HG02885 (cell line): ENCODE data around the gene ABHD15.
A peak's percentile ranks its signal among the peaks of the same experiment; 100 is the strongest.

Experiments used
- ATAC-seq: cut with Tn5 transposase; IDR thresholded peaks from one replicate; pipeline ENCODE4 v1.9.1; 2021; ENCODE audit warnings: mild to moderate bottlenecking; ENCODE audit not compliant: unreplicated experiment, poor library complexity

The ABHD15 gene

GRCh38 chr17:29583324-29584248 lies 16.7 kb upstream of the ABHD15 start:
- no peak for ATAC-seq

GRCh38 chr17:29582772-29583171 lies 15.9 kb upstream of the ABHD15 start:
- no peak for ATAC-seq

GRCh38 chr17:29582254-29582765 lies 15.5 kb upstream of the ABHD15 start:
- ATAC-seq, result no peak

GRCh38 chr17:29581583-29582253 lies 14.9 kb upstream of the ABHD15 start:
- ATAC-seq, result no peak

- peak; percentile 80 for ATAC-seq
Observed at GRCh38 chr17:29579866-29580771, 13.3 kb upstream of the ABHD15 start.

- no peak for ATAC-seq
Observed at GRCh38 chr17:29578626-29579485, 12.0 kb upstream of the ABHD15 start.

- no peak for ATAC-seq
Observed at GRCh38 chr17:29577385-29578211, 10.8 kb upstream of the ABHD15 start.

- no peak for ATAC-seq
Observed at GRCh38 chr17:29577001-29577370, 10.1 kb upstream of the ABHD15 start.

GRCh38 chr17:29576214-29577000 lies 9.6 kb upstream of the ABHD15 start:
- no peak for ATAC-seq

- ATAC-seq, result no peak
Observed at GRCh38 chr17:29575511-29576213, 8.8 kb upstream of the ABHD15 start.

GRCh38 chr17:29574732-29575510 lies 8.1 kb upstream of the ABHD15 start:
- ATAC-seq, result no peak

- ATAC-seq, result no peak
Observed at GRCh38 chr17:29573871-29574731, 7.3 kb upstream of the ABHD15 start.

GRCh38 chr17:29573558-29573869 lies 6.7 kb upstream of the ABHD15 start:
- ATAC-seq, result no peak

- ATAC-seq, result peak; percentile 41
Observed at GRCh38 chr17:29572691-29573557, 6.1 kb upstream of the ABHD15 start.
